Stimulated activated CD4-positive, alpha-beta T cell treated with anti-CD3 and anti-CD28 coated beads, Interleukin-15, amount 100 ng/mL, for 24 hours (primary cell): ENCODE data around the gene BTD.

ENCODE experiments used
- DNase-seq: peaks from one replicate; pipeline ENCODE4 v3.0.0-alpha.2; 2020

BTD gene

DNA sequence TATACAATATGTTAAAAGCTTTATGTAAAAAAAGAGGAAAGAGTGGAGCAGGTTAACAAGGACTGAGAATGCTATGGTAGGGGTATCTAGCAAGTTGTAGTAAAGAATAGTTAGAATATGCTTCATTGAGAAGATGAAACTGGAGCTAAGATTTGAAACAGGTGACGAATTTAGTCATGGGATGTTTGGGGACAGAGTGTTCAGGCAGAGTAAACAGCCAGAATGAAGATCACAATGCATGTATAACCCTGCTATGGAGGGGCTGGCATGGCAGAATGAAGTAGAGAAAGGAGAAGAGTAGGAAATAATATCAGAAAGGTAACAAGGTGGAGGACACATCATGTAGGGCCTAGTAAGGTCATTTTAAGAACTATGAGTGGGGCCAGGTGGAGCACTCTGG lies 72.0 kb downstream of the BTD start:
- DNase-seq: no peak

DNA sequence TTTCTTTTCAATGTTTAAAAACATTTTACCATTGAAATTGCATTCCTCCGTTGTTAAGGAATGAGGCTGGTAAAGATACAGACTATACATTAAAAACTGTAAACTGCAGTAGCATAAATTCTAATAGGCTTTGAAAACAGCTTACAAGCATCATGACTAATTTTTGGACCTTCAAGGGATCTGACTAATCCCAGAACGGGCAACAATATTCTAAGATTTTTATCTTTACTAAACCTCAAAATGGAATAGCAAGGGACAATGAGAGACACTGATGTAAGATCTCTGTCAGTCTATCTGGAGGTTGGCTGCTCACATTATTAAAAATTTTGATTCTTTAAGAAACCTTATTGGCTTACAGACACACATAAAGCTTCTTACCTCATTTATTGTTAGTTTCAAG lies 74.7 kb downstream of the BTD start:
- DNase-seq: no peak

GRCh38 chr3:15679306-15679705 lies 77.8 kb downstream of the BTD start:
- DNase-seq: no peak

GRCh38 chr3:15681668-15682067 lies 80.1 kb downstream of the BTD start:
- no peak for DNase-seq

DNA sequence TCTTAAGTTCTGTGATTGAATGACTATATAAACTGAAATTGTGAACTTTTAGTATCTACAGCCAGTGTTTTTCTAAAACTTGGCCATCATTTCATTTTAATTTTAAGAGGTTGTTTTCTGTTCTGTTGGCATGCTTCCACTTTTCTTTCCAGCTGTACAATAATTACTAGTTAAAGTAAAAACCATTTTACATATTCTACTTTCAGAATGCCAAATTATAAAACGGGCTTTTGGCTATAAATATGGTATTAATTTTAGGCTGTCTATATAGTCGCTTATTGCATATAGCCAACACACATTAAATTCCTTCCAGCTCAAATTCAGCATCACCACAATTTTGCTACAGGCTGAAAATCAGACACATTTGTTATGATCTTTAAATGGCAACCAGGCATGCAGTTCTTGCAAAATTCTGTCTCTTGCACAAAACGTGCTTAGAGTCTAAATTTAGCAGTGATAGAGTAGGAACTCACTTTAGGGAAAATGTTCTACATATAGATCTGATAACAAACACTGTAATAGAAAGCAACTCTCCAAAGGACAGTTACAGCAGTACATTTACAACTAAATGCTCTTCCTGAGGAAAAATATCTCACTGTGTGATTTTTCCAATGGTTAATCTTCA lies 81.1 kb downstream of the BTD start:
- DNase-seq: no peak

DNA sequence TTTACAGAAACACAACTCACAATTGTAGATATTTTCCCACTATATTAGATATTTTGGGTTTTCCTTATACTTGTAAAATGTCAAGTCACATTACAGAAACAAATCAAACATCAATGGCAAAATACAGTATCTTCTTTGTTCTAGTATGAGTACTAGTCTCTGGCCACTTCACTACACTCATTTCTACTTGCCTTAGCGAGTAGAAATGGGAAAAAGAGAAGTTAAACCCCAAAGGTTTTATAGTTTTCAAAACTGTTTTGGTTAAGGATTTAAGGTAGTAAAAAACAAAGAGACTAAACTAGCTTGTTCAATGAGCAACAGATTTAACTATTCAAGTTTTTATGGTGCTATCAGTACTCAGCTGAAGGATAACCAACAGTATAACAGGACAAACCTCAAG lies 81.7 kb downstream of the BTD start:
- no peak for DNase-seq

- no peak for DNase-seq
These were observed 84.4 kb downstream of the BTD start for GRCh38 chr3:15685927-15686326.

- DNase-seq: no peak
These were observed 88.7 kb downstream of the BTD start for GRCh38 chr3:15690230-15690629.

DNA sequence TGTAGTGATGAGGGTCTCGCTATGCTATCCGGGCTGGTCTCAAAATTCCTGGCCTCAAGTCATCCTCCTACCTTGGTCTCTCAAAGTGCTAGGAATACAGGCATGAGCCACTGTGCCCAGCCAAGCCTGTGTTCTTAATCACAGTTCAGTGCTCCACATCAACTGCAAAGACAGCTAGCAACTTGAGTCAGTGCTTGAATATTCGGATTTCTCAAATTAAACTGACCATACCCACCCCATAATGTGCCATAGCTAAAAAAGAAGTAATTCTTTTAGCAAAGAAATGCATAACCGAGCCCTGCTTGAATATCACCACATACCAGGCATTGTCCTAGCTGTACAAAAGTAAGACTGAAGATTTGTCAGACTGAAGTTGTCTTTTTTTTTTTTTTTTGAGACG lies 89.2 kb downstream of the BTD start:
- DNase-seq: no peak

DNA sequence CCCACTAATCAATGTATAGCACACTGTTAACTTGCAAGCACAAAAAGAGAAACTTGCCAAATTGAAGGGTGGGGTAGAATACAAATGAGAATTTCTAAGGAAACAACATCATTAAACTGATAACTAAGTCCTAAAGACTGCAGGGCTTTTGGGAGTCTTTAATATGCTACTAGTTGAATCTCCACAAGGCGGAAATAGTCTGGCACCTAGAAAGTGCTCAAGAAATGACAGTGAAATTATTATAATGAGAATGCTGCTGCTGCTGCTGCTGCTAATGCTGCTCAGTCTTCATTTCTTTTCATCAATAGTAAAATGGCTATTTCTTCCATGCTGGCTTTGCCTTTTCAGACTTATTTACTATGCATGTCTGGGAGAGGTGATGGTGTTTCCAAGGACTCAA lies 91.8 kb downstream of the BTD start:
- DNase-seq: no peak

GRCh38 chr3:15694628-15695027 lies 93.1 kb downstream of the BTD start:
- no peak for DNase-seq
